CD4-positive, CD25-positive, alpha-beta regulatory T cell (primary cell): ENCODE data around the gene FIP1L1. TPM values are rescaled to one million over a fixed set of nuclear protein-coding genes. Genes with fewer than 3 reads are reported as not detected.

Experiments
- ATAC-seq, 2 donors: fragments of 150-1000 bp; cut with Tn5 transposase; one replicate each; pipeline ENCODE4 v1.10.0; 2021; ENCODE audit warnings: low read depth in 2 of 2, moderate number of reproducible peaks in 2 of 2, moderate library complexity in 1 of 2
- DNase-seq, 3 donors: peaks; one replicate each; pipeline versions ENCODE4 v3.0.0 to v3.0.0-alpha.2; 2012 to 2022; ENCODE audit warnings: mixed read lengths in 1 of 3
- H3K27ac ChIP-seq: one replicate; pipeline ENCODE4 v1.7.0; 2013; ENCODE audit warnings: mild to moderate bottlenecking, low read length; ENCODE audit not compliant: insufficient read depth, poor library complexity, severe bottlenecking
- H3K27me3 ChIP-seq: one replicate; pipeline ENCODE4 v1.7.0; 2013; ENCODE audit warnings: low read length; ENCODE audit not compliant: control insufficient read depth, insufficient read depth
- H3K36me3 ChIP-seq: one replicate; pipeline ENCODE4 v1.7.0; 2013; ENCODE audit warnings: mild to moderate bottlenecking, low read length, moderate library complexity; ENCODE audit not compliant: control insufficient read depth, insufficient read depth
- H3K4me1 ChIP-seq: 2 replicates; pipeline ENCODE4 v1.7.0; 2013; ENCODE audit warnings: mild to moderate bottlenecking, low read length; ENCODE audit not compliant: insufficient read depth, control insufficient read depth, poor library complexity, severe bottlenecking
- H3K4me3 ChIP-seq: one replicate; pipeline ENCODE4 v1.7.0; 2013; ENCODE audit warnings: low read depth, mild to moderate bottlenecking, low read length, moderate library complexity
- H3K9me3 ChIP-seq, 2 experiments: 1 replicate in 1 of 2; 2 replicates in 1 of 2; pipeline ENCODE4 v1.7.0; 2013; ENCODE audit warnings: low read length in 2 of 2, mild to moderate bottlenecking in 1 of 2, moderate library complexity in 1 of 2; ENCODE audit not compliant: control insufficient read depth in 2 of 2
- H3K27ac Mint-ChIP-seq, 3 donors: one replicate each; pipeline ENCODE4 v1.8.0; 2020 to 2022; ENCODE audit warnings: mild to moderate bottlenecking in 3 of 3, mixed read lengths in 3 of 3, moderate library complexity in 2 of 3
- H3K27me3 Mint-ChIP-seq: one replicate; pipeline ENCODE4 v1.8.0; 2022; ENCODE audit warnings: mild to moderate bottlenecking, mixed read lengths
- H3K36me3 Mint-ChIP-seq: one replicate; pipeline ENCODE4 v1.8.0; 2020; ENCODE audit warnings: mixed read lengths
- H3K4me1 Mint-ChIP-seq, 4 donors: one replicate each; pipeline ENCODE4 v1.8.0; 2020 to 2022; ENCODE audit warnings: mixed read lengths in 4 of 4, mild to moderate bottlenecking in 1 of 4
- H3K4me3 Mint-ChIP-seq, 4 donors: one replicate each; pipeline ENCODE4 v1.8.0; 2020 to 2022; ENCODE audit warnings: mild to moderate bottlenecking in 4 of 4, mixed read lengths in 4 of 4, moderate library complexity in 3 of 4
- H3K9me3 Mint-ChIP-seq, 7 donors: one replicate each; pipeline ENCODE4 v1.8.0; 2020 to 2022; ENCODE audit warnings: mixed read lengths in 7 of 7, mild to moderate bottlenecking in 3 of 7, moderate library complexity in 2 of 7
- polyA plus RNA-seq, 4 donors: library from polyadenylated mRNA; unstranded; fragments of 300-500 nt; fragmentation: Illumina TruSeq; gene quantifications; one replicate each; pipeline ENCODE4 v1.2.3, GENCODE V29; 2021
- total RNA-seq: library from RNA; stranded (reverse); gene quantifications from one replicate; pipeline ENCODE4 v1.2.3, GENCODE V29; 2022

Gene FIP1L1
- total and polyA plus RNA-seq, 5 donors from 2014 or later = 68.7 to 78.1 (median 70.9) TPM

- Histone ChIP-seq H3K27ac (no peak overlapping the region), H3K4me1 (no peaks in the 10 kb centered on the region), H3K9me3 (peaks cover 0 to 1% of the 10 kb centered on the region in 2 experiments), H3K27me3 (peaks cover 4% of the 10 kb centered on the region), H3K4me3 (no peak overlapping the region), H3K36me3 (no peaks in the 10 kb centered on the region)
- Mint-ChIP-seq H3K4me3 (no peak overlapping the region), H3K4me1 (no peaks in the 10 kb centered on the region), H3K36me3 (no peaks in the 10 kb centered on the region), H3K27ac (no peak overlapping the region), H3K27me3 (peaks cover 27% of the 10 kb centered on the region), H3K9me3 (peaks cover 0 to 9% (median 4%) of the 10 kb centered on the region in 7 donors)
- ATAC-seq (no peak), DNase-seq (no peak)
Measured at GRCh38 chr4:53477636-53478035, 100.2 kb downstream of the FIP1L1 start.

- Histone ChIP-seq H3K4me3 (no peak overlapping the region), H3K9me3 (peaks cover 0 to under 1% of the 10 kb centered on the region in 2 experiments), H3K27ac (no peak overlapping the region), H3K27me3 (peaks cover 4% of the 10 kb centered on the region), H3K36me3 (no peaks in the 10 kb centered on the region), H3K4me1 (no peaks in the 10 kb centered on the region)
- Mint-ChIP-seq H3K36me3 (no peaks in the 10 kb centered on the region), H3K9me3 (peaks cover 0 to 7% (median 0%) of the 10 kb centered on the region in 7 donors), H3K4me3 (no peak overlapping the region), H3K4me1 (no peaks in the 10 kb centered on the region), H3K27me3 (peaks cover 27% of the 10 kb centered on the region), H3K27ac (no peak overlapping the region)
- ATAC-seq (no peak), DNase-seq (no peak)
Measured at GRCh38 chr4:53478671-53479456, 101.4 kb downstream of the FIP1L1 start.

DNA sequence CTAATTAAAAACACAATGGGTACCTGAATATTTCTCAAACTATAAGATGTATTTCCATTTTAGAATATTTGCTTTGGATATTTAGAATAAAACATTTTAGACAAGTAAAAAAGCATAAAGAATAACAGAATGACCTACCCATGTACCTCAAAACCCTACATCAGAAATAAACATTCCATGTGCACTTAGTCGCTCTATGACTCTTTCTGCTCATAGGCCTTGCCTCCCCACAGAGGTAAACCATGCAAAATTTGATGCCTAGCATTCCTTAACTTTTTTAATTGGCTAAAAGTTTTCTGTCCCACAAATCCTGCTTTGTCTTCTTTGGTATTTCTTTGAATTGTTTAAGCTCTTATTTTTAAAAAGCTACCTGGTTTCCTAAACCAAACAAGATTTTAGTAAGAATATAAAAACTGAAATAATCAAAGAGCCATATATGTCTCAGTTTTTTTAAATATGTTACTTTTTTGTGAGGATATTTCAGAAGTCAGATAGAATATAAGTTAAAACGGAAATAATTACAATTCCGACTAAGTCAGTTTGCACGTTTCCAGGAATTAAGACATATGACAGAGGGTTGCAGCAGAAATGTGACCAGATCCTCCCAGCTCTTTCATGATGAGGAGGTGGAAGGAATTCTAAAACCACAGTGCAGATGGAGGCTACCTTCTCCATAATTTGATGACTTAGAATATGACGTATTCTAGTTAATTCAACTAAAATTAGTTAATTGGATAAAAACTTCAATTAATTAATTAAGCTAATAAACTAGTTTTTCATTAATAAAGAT lies 102.5 kb downstream of the FIP1L1 start:
- ATAC-seq (no peak), DNase-seq (no peak)
- H3K27me3 ChIP-seq = peaks cover 4% of the 10 kb centered on the region
- Mint-ChIP-seq H3K4me1 (no peaks in the 10 kb centered on the region), H3K4me3 (no peak overlapping the region), H3K9me3 (peaks cover 0 to 7% (median 0%) of the 10 kb centered on the region in 7 donors), H3K36me3 (no peaks in the 10 kb centered on the region), H3K27ac (no peak overlapping the region), H3K27me3 (peaks cover 27% of the 10 kb centered on the region)
- no peaks in the 10 kb centered on the region for H3K4me1 ChIP-seq
- H3K9me3 ChIP-seq = no peaks in the 10 kb centered on the region
- no peaks in the 10 kb centered on the region for H3K36me3 ChIP-seq
- H3K4me3 ChIP-seq = no peak overlapping the region
- no peak overlapping the region for H3K27ac ChIP-seq

GRCh38 chr4:53480909-53481308 lies 103.5 kb downstream of the FIP1L1 start:
- Histone ChIP-seq H3K4me1 (no peaks in the 10 kb centered on the region), H3K36me3 (no peaks in the 10 kb centered on the region), H3K9me3 (no peaks in the 10 kb centered on the region), H3K27me3 (peaks cover 4% of the 10 kb centered on the region), H3K4me3 (no peak overlapping the region), H3K27ac (no peak overlapping the region)
- Mint-ChIP-seq H3K9me3 (peaks cover 0 to 7% (median 0%) of the 10 kb centered on the region in 7 donors), H3K27ac (no peak overlapping the region), H3K4me3 (no peak overlapping the region), H3K4me1 (no peaks in the 10 kb centered on the region), H3K36me3 (no peaks in the 10 kb centered on the region), H3K27me3 (peaks cover 27% of the 10 kb centered on the region)
- ATAC-seq (no peak), DNase-seq (no peak)

- DNase-seq = no peak
- H3K4me3 ChIP-seq = no peak overlapping the region
Measured at GRCh38 chr4:53481586-53481985, 104.1 kb downstream of the FIP1L1 start.

DNA sequence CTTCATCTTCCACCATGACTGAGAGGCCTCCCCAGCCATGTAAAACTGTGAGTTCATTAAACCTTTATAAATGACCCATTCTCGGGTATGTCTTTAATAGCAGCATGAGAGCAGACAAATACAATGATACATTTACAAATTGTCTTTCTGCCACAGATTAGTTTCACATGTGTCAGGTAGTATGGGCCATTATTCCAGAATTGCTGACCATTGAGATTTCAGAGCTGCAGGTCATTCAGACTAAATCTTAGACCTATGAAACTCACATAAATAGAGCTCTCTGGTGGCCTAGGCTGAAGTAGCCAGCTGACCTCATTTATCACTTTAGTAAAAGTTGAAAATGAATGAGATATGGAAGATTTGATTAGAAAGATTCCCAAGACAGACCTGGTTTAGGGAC lies 105.8 kb downstream of the FIP1L1 start:
- Histone ChIP-seq H3K4me1 (no peaks in the 10 kb centered on the region), H3K27ac (no peak overlapping the region), H3K4me3 (no peak overlapping the region), H3K36me3 (no peaks in the 10 kb centered on the region), H3K9me3 (no peaks in the 10 kb centered on the region), H3K27me3 (peaks cover 9% of the 10 kb centered on the region)
- Mint-ChIP-seq H3K9me3 (peaks cover 0 to 7% (median 0%) of the 10 kb centered on the region in 7 donors), H3K27ac (no peak overlapping the region), H3K4me1 (no peaks in the 10 kb centered on the region), H3K36me3 (no peaks in the 10 kb centered on the region), H3K27me3 (peaks cover 39% of the 10 kb centered on the region), H3K4me3 (no peak overlapping the region)
- ATAC-seq (no peak), DNase-seq (no peak)

More at GRCh38 chr4:53481586-53481985, 104.1 kb downstream of the FIP1L1 start:
- Mint-ChIP-seq H3K27me3 (peaks cover 34% of the 10 kb centered on the region), H3K4me3 (no peak overlapping the region), H3K36me3 (no peaks in the 10 kb centered on the region), H3K9me3 (peaks cover 0 to 7% (median 0%) of the 10 kb centered on the region in 7 donors), H3K4me1 (no peaks in the 10 kb centered on the region), H3K27ac (no peak overlapping the region)
- Histone ChIP-seq H3K27ac (no peak overlapping the region), H3K4me1 (no peaks in the 10 kb centered on the region), H3K9me3 (no peaks in the 10 kb centered on the region), H3K36me3 (no peaks in the 10 kb centered on the region), H3K27me3 (peaks cover 4% of the 10 kb centered on the region)
- ATAC-seq = no peak

- no peak for DNase-seq
- Mint-ChIP-seq H3K27ac (no peak overlapping the region), H3K27me3 (peaks cover 39% of the 10 kb centered on the region), H3K36me3 (no peaks in the 10 kb centered on the region), H3K4me1 (no peaks in the 10 kb centered on the region), H3K9me3 (peaks cover 0 to 7% (median 0%) of the 10 kb centered on the region in 7 donors), H3K4me3 (no peak overlapping the region)
- Histone ChIP-seq H3K4me1 (no peaks in the 10 kb centered on the region), H3K27me3 (peaks cover 13% of the 10 kb centered on the region), H3K4me3 (no peak overlapping the region), H3K27ac (no peak overlapping the region), H3K9me3 (no peaks in the 10 kb centered on the region), H3K36me3 (no peaks in the 10 kb centered on the region)
- no peak for ATAC-seq
Measured at GRCh38 chr4:53484911-53485657, 107.6 kb downstream of the FIP1L1 start.
